IMR-90 (cell line): ENCODE results near the gene NMT1. TPM values are rescaled to one million over a fixed set of nuclear protein-coding genes. Genes with fewer than 3 reads are reported as not detected.

Experiments
- ATAC-seq: fragments of 200-7000 bp; cut with Tn5 transposase; 2 replicates; pipeline ENCODE4 v1.9.1; 2020; ENCODE audit warnings: low read depth, mild to moderate bottlenecking, moderate library complexity
- BruUV-seq: library from RNA; stranded (reverse); fragments of 400-500 nt; replicated peaks from 2 replicates; lab custom pipeline; 2021; lab: Mats Ljungman, UMichigan
- CTCF ChIA-PET: fragments of 300-600 bp; formaldehyde crosslinking; extraction: SDS; loops from one replicate; lab custom pipeline; 2021; ENCODE audit warnings: antibody characterized with exemption; lab: Yijun Ruan, JAX
- POLR2A ChIA-PET: fragments of 300-600 bp; sonication (Branson Sonifier 250); formaldehyde crosslinking; loops from one replicate; lab custom pipeline; 2022; ENCODE audit warnings: antibody characterized with exemption; ENCODE audit not compliant: unreplicated experiment; lab: Charles Lee
- DNase-seq: peaks from one replicate; pipeline ENCODE4 v3.0.0; 2013
- H2AFZ ChIP-seq: replicated peaks from 2 replicates; pipeline ENCODE3; 2013; ENCODE audit warnings: low read length, mild to moderate bottlenecking; ENCODE audit not compliant: poor library complexity
- H2AK5ac ChIP-seq: 2 replicates; pipeline ENCODE4 v1.6.1; 2013; ENCODE audit warnings: low read depth, low read length, inconsistent platforms
- H2AK9ac ChIP-seq: replicated peaks from 2 replicates; pipeline ENCODE3; 2013; ENCODE audit warnings: mild to moderate bottlenecking, low read depth, low read length, moderate library complexity; ENCODE audit not compliant: poor library complexity
- H2BK120ac ChIP-seq: 2 replicates; pipeline ENCODE4 v1.6.1; 2013; ENCODE audit warnings: low read depth, low read length, inconsistent platforms
- H2BK15ac ChIP-seq: 3 replicates; pipeline ENCODE4 v1.6.1; 2013; ENCODE audit warnings: low read depth, low read length, inconsistent platforms
- H2BK20ac ChIP-seq: 2 replicates; pipeline ENCODE4 v1.6.1; 2013; ENCODE audit warnings: low read depth, mild to moderate bottlenecking, inconsistent platforms, low read length, moderate library complexity
- H2BK5ac ChIP-seq: 2 replicates; pipeline ENCODE4 v1.6.1; 2013; ENCODE audit warnings: mild to moderate bottlenecking, low read depth, low read length, inconsistent platforms; ENCODE audit not compliant: poor library complexity, severe bottlenecking
- H3K14ac ChIP-seq: replicated peaks from 2 replicates; pipeline ENCODE4 v1.6.1; 2013; ENCODE audit warnings: low read depth, low read length, inconsistent platforms
- H3K18ac ChIP-seq: 2 replicates; pipeline ENCODE4 v1.6.1; 2013; ENCODE audit warnings: low read depth, low read length, control low read depth
- H3K23ac ChIP-seq: 2 replicates; pipeline ENCODE4 v1.6.1; 2013; ENCODE audit warnings: low read depth, low read length, inconsistent platforms
- H3K27ac ChIP-seq: 2 replicates; pipeline ENCODE4 v1.5.1; 2013; ENCODE audit warnings: mild to moderate bottlenecking, control low read depth, low read length; ENCODE audit not compliant: insufficient read depth
- H3K27me3 ChIP-seq: 2 replicates; pipeline ENCODE4 v1.6.1; 2013; ENCODE audit warnings: low read length; ENCODE audit not compliant: control insufficient read depth, insufficient read depth
- H3K36me3 ChIP-seq: 2 replicates; pipeline ENCODE4 v1.6.1; 2013; ENCODE audit warnings: low read length, mixed read lengths; ENCODE audit not compliant: control insufficient read depth, insufficient read depth
- H3K4ac ChIP-seq: 2 replicates; pipeline ENCODE4 v1.6.1; 2013; ENCODE audit warnings: low read depth, low read length, inconsistent platforms
- H3K4me1 ChIP-seq: 2 replicates; pipeline ENCODE4 v1.6.1; 2013; ENCODE audit warnings: low read length, mixed read lengths; ENCODE audit not compliant: control insufficient read depth, insufficient read depth
- H3K4me2 ChIP-seq: 2 replicates; pipeline ENCODE4 v1.6.1; 2013; ENCODE audit warnings: low read depth, mild to moderate bottlenecking, control low read depth, low read length, moderate library complexity
- H3K4me3 ChIP-seq: 2 replicates; pipeline ENCODE4 v1.5.1; 2013; ENCODE audit warnings: low read depth, mild to moderate bottlenecking, control low read depth, low read length, moderate library complexity; ENCODE audit not compliant: insufficient read depth
- H3K56ac ChIP-seq: 2 replicates; pipeline ENCODE4 v1.6.1; 2013; ENCODE audit warnings: low read length, inconsistent platforms; ENCODE audit not compliant: insufficient read depth; ENCODE audit errors: extremely low read depth
- H3K79me1 ChIP-seq, 2 experiments: 2 replicates each; pipeline ENCODE4 v1.6.1; 2013; ENCODE audit warnings: low read length in 2 of 2, inconsistent platforms in 1 of 2, low read depth in 1 of 2
- H3K9ac ChIP-seq: 2 replicates; pipeline ENCODE4 v1.6.1; 2013; ENCODE audit warnings: low read depth, low read length, control low read depth
- H3K9me1 ChIP-seq: 2 replicates; pipeline ENCODE4 v1.6.1; 2013; ENCODE audit warnings: low read length, inconsistent platforms; ENCODE audit not compliant: insufficient read depth
- H3K9me3 ChIP-seq: 2 replicates; pipeline ENCODE4 v1.6.1; 2013; ENCODE audit warnings: low read length; ENCODE audit not compliant: control insufficient read depth, insufficient read depth
- H4K20me1 ChIP-seq: 2 replicates; pipeline ENCODE4 v1.6.1; 2013; ENCODE audit warnings: low read length, inconsistent platforms; ENCODE audit not compliant: insufficient read depth
- H4K5ac ChIP-seq: 2 replicates; pipeline ENCODE4 v1.6.1; 2013; ENCODE audit warnings: mild to moderate bottlenecking, low read depth, low read length, control low read depth
- H4K8ac ChIP-seq, 2 experiments: 2 replicates each; pipeline ENCODE4 v1.6.1; 2013; ENCODE audit warnings: low read depth in 2 of 2, low read length in 2 of 2, control low read depth in 1 of 2, inconsistent platforms in 1 of 2
- H4K91ac ChIP-seq: 2 replicates; pipeline ENCODE4 v1.6.1; 2013; ENCODE audit warnings: low read depth, low read length, inconsistent platforms; ENCODE audit not compliant: insufficient read depth
- BHLHE40 ChIP-seq: fragments of 150-350 bp; IDR thresholded peaks from 2 replicates; pipeline ENCODE4 v1.6.1; 2016; ENCODE audit warnings: mild to moderate bottlenecking, low read depth, low read length
- CEBPB ChIP-seq: IDR thresholded peaks from 2 replicates; pipeline ENCODE4 v1.6.1; 2012; ENCODE audit warnings: low read depth, low read length, improper control_type of control experiment
- CHD1 ChIP-seq: IDR thresholded peaks from 2 replicates; pipeline ENCODE4 v1.6.1; 2012; ENCODE audit warnings: low read depth, low read length, improper control_type of control experiment
- CTCF ChIP-seq: conservative IDR thresholded peaks from 2 replicates; pipeline ENCODE4 v1.5.1; 2012; ENCODE audit warnings: mild to moderate bottlenecking, low read depth, low read length, improper control_type of control experiment
- ELK1 ChIP-seq: fragments of 150-350 bp; IDR thresholded peaks from 2 replicates; pipeline ENCODE4 v1.6.1; 2016; ENCODE audit warnings: low read depth, mild to moderate bottlenecking, low read length, moderate library complexity, borderline replicate concordance
- FOS ChIP-seq: fragments of 150-350 bp; IDR thresholded peaks from 2 replicates; pipeline ENCODE4 v1.6.1; 2016; ENCODE audit warnings: low read depth, low read length
- MAFK ChIP-seq: IDR thresholded peaks from 2 replicates; pipeline ENCODE4 v1.6.1; 2012; ENCODE audit warnings: low read depth, low read length, improper control_type of control experiment
- MAZ ChIP-seq: IDR thresholded peaks from 2 replicates; pipeline ENCODE4 v1.6.1; 2012; ENCODE audit warnings: low read depth, mild to moderate bottlenecking, low read length, improper control_type of control experiment, moderate library complexity, borderline replicate concordance
- NFE2L2 ChIP-seq: fragments of 150-350 bp; IDR thresholded peaks from 2 replicates; pipeline ENCODE4 v1.6.1; 2016; ENCODE audit warnings: low read depth, mild to moderate bottlenecking, low read length
- RAD21 ChIP-seq: IDR thresholded peaks from 2 replicates; pipeline ENCODE4 v1.6.1; 2012; ENCODE audit warnings: low read length, improper control_type of control experiment
- RCOR1 ChIP-seq: IDR thresholded peaks from 2 replicates; pipeline ENCODE4 v1.6.1; 2012; ENCODE audit warnings: mild to moderate bottlenecking, low read length, improper control_type of control experiment; ENCODE audit not compliant: insufficient replicate concordance
- RFX5 ChIP-seq: IDR thresholded peaks from 2 replicates; pipeline ENCODE4 v1.8.0; 2012; ENCODE audit warnings: low read depth, mild to moderate bottlenecking, low read length, moderate library complexity
- SMC3 ChIP-seq: fragments of 150-350 bp; IDR thresholded peaks from 2 replicates; pipeline ENCODE4 v1.6.1; 2016; ENCODE audit warnings: low read depth, mild to moderate bottlenecking, antibody characterized with exemption, low read length, moderate library complexity
- USF2 ChIP-seq: fragments of 150-350 bp; IDR thresholded peaks from 2 replicates; pipeline ENCODE4 v1.6.1; 2017; ENCODE audit warnings: mild to moderate bottlenecking, antibody characterized with exemption, low read length, low read depth
- WGBS, 2 experiments: methylation state at CpG; one replicate each; pipeline versions ENCODE4 v1.1.5 to v1.1.7; 2013; ENCODE audit warnings: missing lambda C conversion rate in 2 of 2; ENCODE audit not compliant: insufficient read length in 1 of 2; ENCODE audit errors: extremely low coverage in 2 of 2; 5-methylcytosine and 5-hydroxymethylcytosine counted together
- dilution Hi-C: fragments of 300-500 bp; cut with HindIII; formaldehyde crosslinking; loops from one replicate; pipeline ENCODE4 v1.14.3; 2018; ENCODE audit warnings: low sequenced_read_pairs; ENCODE audit not compliant: unreplicated experiment
- in situ Hi-C: fragments of 300-500 bp; cut with MboI; formaldehyde crosslinking; loops from 3 replicates; pipeline ENCODE4 v1.14.3; 2019; ENCODE audit warnings: low sequenced_read_pairs, inconsistent platforms, mixed read lengths
- intact Hi-C: fragments of 100-400 bp; cut with micrococcal nuclease; formaldehyde crosslinking; loops from 2 replicates; pipeline ENCODE4 v1.10.0; 2022
- polyA plus RNA-seq, 3 experiments: library from polyadenylated mRNA; depleted of rRNA; stranded (reverse); fragments of >200 nt; gene quantifications; 2 replicates each; pipeline ENCODE4 v1.2.3, GENCODE V29; 2012; ENCODE audit warnings: low replicate concordance in 1 of 3
- total RNA-seq: library from RNA; depleted of rRNA; stranded (reverse); fragments of >200 nt; gene quantifications from 2 replicates; pipeline ENCODE4 v1.2.3, GENCODE V29; 2012

Gene NMT1
- total and polyA plus RNA-seq, 2 of the 4 experiments (the other 2 are of a cell fraction) = 38.0 to 60.6 TPM

GRCh38 chr17:45117848-45118646 lies 56.9 kb downstream of the NMT1 start:
- Histone ChIP-seq H2BK120ac (no peak overlapping the region), H2BK5ac (no peak overlapping the region), H2BK15ac (no peak overlapping the region), H2BK20ac (no peak overlapping the region), H3K27me3 (no peaks in the 10 kb centered on the region), H3K23ac (no peak overlapping the region), H4K8ac (no peak overlapping the region), H4K20me1 (no peaks in the 10 kb centered on the region), H3K9ac (no peak overlapping the region), H3K4ac (no peak overlapping the region), H3K9me3 (no peaks in the 10 kb centered on the region), H2AFZ (no peak overlapping the region), H2AK5ac (no peak overlapping the region), H3K9me1 (peaks cover 6% of the 10 kb centered on the region; the same call in 1 of the 2 replicates), H3K4me3 (no peak overlapping the region), H3K56ac (no peak overlapping the region), H3K79me1 (peaks cover 13 to 18% of the 10 kb centered on the region in 2 experiments), H2AK9ac (no peak overlapping the region), H3K4me2 (no peak overlapping the region), H3K36me3 (peaks cover 33% of the 10 kb centered on the region; the same call in 1 of the 2 replicates), H4K5ac (no peak overlapping the region), H4K91ac (no peak overlapping the region), H3K4me1 (peaks cover 8% of the 10 kb centered on the region; the same call in 1 of the 2 replicates), H3K14ac (no peak overlapping the region), H3K18ac (no peak overlapping the region), H3K27ac (no peak overlapping the region)
- no peak for ATAC-seq
- WGBS, 2 experiments = 96% methylated on average over 3 of the region's 20 CpGs; no CpG with 5 or more reads in 1 of the 2 experiments
- POLR2A ChIA-PET = no interaction called here
- CTCF ChIA-PET = interaction anchor here (1.2 to 1.5 kb wide), 2 partner anchors 17 to 79 kb away, joined by 3 to 7 read pairs; partner anchors contain the start of gene ACBD4
- no TSS peak for BruUV-seq
- in situ Hi-C loops (no loop called here), dilution Hi-C loops (no loop called here), intact Hi-C loops (no loop called here)
- DNase-seq = no peak
- TF ChIP-seq USF2 (no peak), CTCF (no peak), CEBPB (no peak), RCOR1 (no peak), NFE2L2 (no peak), BHLHE40 (no peak), ELK1 (no peak), SMC3 (no peak), RAD21 (no peak), FOS (no peak), MAFK (no peak), RFX5 (no peak), MAZ (no peak), CHD1 (no peak)
